LNCAP (cell line): ENCODE results near the gene PSG1.
A peak's percentile ranks its signal among the peaks of the same experiment; 100 is the strongest.

Source experiments
- TF ChIP-seq, protein P1 (sequence below): fragments of 450-650 bp; IDR thresholded peaks from 2 replicates; pipeline ENCODE4 v1.5.1; 2017; ENCODE audit warnings: mild to moderate bottlenecking

The PSG1 gene

DNA sequence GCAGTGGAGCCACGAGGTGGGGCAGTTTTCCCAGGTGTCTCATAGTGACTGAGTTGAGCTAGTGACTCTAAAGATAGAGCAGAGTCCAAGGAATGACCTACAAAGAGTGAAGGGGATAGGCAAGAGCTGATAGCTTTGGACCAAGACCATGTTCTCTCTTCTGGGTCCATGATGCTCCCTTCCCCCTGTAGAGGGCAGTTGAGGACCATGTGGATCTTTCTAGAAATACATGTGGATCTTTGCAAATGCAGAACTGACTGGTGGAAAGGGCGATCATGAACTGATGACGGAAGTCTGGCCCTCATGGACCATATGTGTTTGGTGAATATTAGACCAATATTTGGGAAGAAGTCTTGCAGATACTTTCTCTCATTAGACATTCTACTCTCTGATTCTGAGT lies 6.9 kb downstream of the PSG1 start:
- TF ChIP-seq, protein P1, sequence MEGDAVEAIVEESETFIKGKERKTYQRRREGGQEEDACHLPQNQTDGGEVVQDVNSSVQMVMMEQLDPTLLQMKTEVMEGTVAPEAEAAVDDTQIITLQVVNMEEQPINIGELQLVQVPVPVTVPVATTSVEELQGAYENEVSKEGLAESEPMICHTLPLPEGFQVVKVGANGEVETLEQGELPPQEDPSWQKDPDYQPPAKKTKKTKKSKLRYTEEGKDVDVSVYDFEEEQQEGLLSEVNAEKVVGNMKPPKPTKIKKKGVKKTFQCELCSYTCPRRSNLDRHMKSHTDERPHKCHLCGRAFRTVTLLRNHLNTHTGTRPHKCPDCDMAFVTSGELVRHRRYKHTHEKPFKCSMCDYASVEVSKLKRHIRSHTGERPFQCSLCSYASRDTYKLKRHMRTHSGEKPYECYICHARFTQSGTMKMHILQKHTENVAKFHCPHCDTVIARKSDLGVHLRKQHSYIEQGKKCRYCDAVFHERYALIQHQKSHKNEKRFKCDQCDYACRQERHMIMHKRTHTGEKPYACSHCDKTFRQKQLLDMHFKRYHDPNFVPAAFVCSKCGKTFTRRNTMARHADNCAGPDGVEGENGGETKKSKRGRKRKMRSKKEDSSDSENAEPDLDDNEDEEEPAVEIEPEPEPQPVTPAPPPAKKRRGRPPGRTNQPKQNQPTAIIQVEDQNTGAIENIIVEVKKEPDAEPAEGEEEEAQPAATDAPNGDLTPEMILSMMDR: no peak

DNA sequence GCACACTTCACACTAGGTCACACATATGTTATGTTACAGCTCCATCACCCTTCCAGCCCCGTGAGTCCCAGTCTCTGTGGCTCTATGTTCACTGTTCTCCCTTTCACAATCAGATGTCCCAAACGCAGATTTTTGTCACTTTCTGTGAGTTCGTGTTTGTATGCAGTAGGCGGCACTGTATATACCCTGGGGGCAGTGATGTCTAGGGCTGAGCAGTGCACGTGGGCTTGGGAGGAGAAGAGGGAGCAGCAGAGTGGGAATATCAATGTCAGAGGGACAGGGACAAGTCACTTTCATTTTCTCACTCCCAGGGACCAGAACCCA lies 22.0 kb downstream of the PSG1 start:
- TF ChIP-seq, protein P1: no peak; the same call in none of the 2 replicates

DNA sequence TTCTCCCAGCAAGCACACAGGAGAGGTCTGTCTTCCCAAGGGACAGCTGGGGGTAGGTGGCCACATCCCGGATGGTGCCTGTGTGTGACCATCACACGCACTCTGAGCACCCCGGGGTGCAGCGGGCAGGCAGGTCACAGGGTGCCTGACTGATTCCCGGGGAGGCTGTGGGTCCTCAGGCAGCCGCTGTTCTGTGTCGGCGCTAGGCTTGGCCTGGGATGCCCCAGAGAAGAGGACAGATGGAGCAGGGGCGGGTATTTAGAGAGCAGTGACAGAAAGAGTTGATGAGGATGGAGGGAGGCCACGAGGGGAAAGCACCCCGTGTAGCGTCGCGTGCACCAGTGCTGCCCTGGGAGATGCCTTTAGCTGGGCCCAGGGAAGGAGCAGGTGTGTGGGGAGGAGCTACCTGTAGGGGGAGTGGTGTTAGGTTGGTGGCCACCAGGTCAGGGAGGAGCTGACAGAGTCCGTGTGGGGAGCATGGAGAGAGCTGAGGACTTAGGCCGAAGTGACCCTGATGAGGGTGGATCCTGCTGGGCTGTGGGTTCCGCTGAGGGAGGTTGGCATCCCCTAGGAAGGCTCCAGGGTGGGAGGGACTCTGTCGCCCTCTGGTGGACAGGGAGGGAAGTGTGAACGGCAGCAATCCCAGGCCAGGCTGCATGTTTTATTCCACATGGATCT lies 22.5 kb downstream of the PSG1 start:
- TF ChIP-seq, protein P1: peak; percentile 46

DNA sequence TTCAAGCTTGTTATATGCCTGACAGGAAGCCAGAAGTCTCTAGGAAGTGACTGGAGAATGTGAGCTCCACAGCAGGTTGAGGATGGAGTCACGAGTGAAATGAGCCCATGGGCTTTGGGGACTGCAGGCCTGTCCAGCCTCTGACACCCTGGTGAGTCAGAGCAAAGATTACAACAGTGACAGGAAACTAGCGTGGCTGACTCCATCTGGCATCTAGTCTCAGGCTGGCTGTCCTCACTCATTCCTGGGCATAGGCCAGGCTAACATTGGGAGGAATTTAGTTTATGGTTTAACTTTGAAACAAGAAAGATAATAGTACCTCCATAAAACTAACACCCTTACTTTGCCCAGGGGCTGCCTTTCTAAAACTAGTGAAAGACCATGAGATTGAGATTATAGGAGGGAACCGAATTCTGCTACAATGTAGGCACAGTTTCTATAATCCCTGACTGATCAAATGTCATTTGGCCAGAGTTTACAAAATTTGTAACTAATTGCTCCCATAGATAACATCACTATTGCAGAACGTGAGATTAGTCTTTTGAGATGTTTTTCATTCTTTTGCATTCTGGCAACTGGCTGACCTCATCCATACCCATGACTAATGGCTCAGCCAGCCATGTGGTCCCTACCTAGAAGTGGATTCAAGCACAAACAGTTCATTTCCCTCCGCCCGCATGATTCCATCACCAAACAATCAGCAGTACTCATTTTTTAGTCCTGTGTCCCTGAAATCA lies 28.4 kb downstream of the PSG1 start:
- TF ChIP-seq, protein P1: no peak

DNA sequence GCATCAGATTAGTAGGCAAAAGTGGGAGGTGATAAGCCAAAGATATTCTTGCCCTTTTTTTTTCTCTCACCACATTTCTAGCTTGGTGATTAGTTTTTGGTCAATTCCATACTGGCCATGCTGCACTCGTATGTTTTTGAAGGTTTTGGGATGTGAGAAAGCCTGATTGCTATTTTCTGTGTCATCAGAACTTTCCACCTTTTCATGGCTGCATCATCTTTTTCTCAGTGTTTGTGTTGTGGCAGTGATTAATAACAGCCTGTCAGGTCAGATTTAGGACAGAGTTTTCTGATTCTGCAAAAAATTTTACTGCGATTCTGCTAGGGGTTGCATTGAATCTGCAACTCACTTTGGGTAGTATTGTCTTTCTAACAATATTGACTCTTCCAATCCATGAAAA lies 32.9 kb downstream of the PSG1 start:
- TF ChIP-seq, protein P1: no peak

DNA sequence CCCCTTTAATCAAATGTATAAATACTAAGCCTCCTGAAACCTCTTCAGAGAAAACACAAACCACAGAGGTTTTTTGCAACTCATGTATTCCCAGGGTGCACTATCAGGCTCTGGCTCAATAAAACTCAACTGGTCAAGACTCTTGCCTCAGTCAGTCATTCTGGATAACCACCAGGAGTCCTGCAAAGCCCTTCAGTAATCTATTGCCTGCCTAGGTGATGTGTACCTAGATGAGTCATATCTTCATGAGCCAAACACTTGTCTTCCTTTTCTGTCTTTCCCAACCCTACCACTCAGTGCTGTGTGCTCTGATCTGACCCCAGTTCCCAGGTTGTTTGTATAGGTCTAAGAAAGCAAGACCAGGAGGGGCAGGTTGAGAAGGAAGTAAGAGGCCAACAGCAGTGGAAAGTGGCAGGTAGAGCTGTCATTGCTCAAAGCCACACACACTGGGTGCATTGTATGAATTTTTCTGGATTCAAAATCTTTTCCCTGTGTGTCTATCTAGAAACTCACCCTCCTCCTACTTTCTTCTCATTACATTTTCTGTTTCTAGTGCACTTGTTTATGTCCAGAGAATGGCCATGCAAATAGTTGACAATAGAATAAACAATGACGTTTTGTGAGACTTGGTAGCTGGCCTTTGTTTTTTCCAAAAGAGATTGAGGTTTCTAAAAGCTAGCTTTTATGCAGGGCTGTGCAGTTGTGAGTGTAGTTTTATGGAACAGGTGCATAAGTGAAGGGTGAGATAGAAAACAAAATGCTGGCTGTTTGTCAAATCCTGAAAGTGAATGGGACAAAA lies 48.1 kb downstream of the PSG1 start:
- TF ChIP-seq, protein P1: no peak

DNA sequence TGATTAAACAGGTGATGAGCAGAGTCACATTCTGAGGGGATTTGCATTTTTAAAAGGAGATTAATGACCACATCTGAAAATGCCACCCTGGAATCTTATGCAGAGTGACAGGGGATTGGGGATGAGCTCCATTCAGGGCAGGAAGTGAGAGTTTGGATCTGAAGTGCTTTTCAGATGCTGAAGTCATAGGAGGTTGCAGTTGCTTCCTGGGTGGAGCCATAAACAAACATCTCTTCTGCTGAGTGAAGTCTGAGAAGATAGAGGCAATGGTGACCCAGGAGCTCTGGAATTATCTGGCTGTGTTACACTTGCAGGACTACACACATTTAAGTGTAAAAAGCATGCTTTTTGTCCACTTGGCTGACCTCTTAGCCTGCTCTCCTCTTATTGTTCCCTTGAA lies 62.6 kb downstream of the PSG1 start:
- TF ChIP-seq, protein P1: no peak
